ENCODE results near the gene VCX3B. TPM values are rescaled to one million over a fixed set of nuclear protein-coding genes. Genes with fewer than 3 reads are reported as not detected.

Gene VCX3B
- total and polyA plus RNA-seq, 2 of the 8 experiments (the other 6 are each of a cell fraction or from before 2014, with no cell fraction given) = not detected

GRCh38 chrX:8424912-8425311 is 39.7 kb upstream of the VCX3B start:
- POLR2A ChIA-PET (ENCODE audit: partially characterized antibody) = no interaction called here
- Histone ChIP-seq H3K9ac (replicated peaks in 1 of 4; ENCODE audit: extremely low read depth in 1 of 4, low read depth in 3 of 4, low read length in 3 of 4) (no peak overlapping the region), H3K18ac (ENCODE audit: extremely low read depth, low read length) (no peak overlapping the region), H3K4me3 (ENCODE audit: extremely low read depth in 1 of 4, insufficient read depth in 2 of 4, low read depth in 3 of 4, low read length in 4 of 4) (no peak overlapping the region), H3K4ac (replicated peaks; ENCODE audit: insufficient read length, low read depth, low read length) (no peak overlapping the region), H3K4me2 (ENCODE audit: insufficient read depth in 1 of 2, low read depth in 2 of 2, low read length in 2 of 2) (no peak overlapping the region), H2BK120ac (replicated peaks; ENCODE audit: low read depth, low read length) (no peak overlapping the region), H4K20me1 (replicated peaks in 1 of 2; ENCODE audit: control insufficient read depth in 1 of 2, insufficient read depth in 2 of 2, low read length in 2 of 2) (no peaks in the 10 kb centered on the region), H2BK15ac (ENCODE audit: low read length) (no peak overlapping the region), H3K23ac (ENCODE audit: insufficient read length) (no peak overlapping the region), H3K36me3 (ENCODE audit: control insufficient read depth in 2 of 4, insufficient read depth in 4 of 4, low read length in 3 of 4) (no peaks in the 10 kb centered on the region), H3K79me1 (ENCODE audit: low read depth, low read length) (no peaks in the 10 kb centered on the region), H2AK5ac (ENCODE audit: low read depth, low read length) (no peak overlapping the region), H3K27ac (ENCODE audit: low read depth, low read length) (no peak overlapping the region), H3K27me3 (replicated peaks in 1 of 4; ENCODE audit: control insufficient read depth in 3 of 4, extremely low read depth in 1 of 4, insufficient read depth in 3 of 4, low read length in 3 of 4) (no peaks in the 10 kb centered on the region), H4K8ac (ENCODE audit: extremely low read depth, insufficient read depth, low read length) (no peak overlapping the region), H4K5ac (ENCODE audit: insufficient read length, low read depth, low read length) (no peak overlapping the region), H2BK12ac (ENCODE audit: low read depth, low read length) (no peak overlapping the region), H3K14ac (ENCODE audit: insufficient read length) (no peak overlapping the region), H2AFZ (ENCODE audit: low read length) (no peak overlapping the region), H2BK5ac (ENCODE audit: low read depth, low read length) (no peak overlapping the region), H2BK20ac (ENCODE audit: low read length) (no peak overlapping the region), H3K23me2 (ENCODE audit: low read depth, low read length) (no peaks in the 10 kb centered on the region), H3K56ac (replicated peaks; ENCODE audit: insufficient read length, low read depth, low read length) (no peak overlapping the region), H3K9me3 (ENCODE audit: insufficient read depth in 2 of 2, low read depth in 1 of 2, low read length in 1 of 2) (no peaks in the 10 kb centered on the region), H3K4me1 (replicated peaks in 1 of 4; ENCODE audit: control insufficient read depth in 3 of 4, insufficient read depth in 4 of 4, low read length in 3 of 4) (no peaks in the 10 kb centered on the region), H3K79me2 (ENCODE audit: control insufficient read depth in 1 of 2, insufficient read depth in 2 of 2, low read length in 2 of 2) (no peaks in the 10 kb centered on the region), H4K91ac (replicated peaks; ENCODE audit: insufficient read length, low read length) (no peak overlapping the region)
- 100% methylated on average over 1 of the region's 1 CpG; no CpG with 5 or more reads in 1 of the 2 experiments for WGBS, 2 experiments (ENCODE audit: extremely low coverage in 1 of 2, insufficient coverage in 1 of 2, insufficient read length in 1 of 2, insufficient replicate concordance in 2 of 2, low coverage in 1 of 2, low lambda C conversion rate in 2 of 2, missing lambda C conversion rate in 1 of 2)
- FAIRE-seq (no peak), DNase-seq (ENCODE audit: low read depth in 1 of 2, low spot score in 2 of 2) (no peak)
- CTCF ChIA-PET (ENCODE audit: partially characterized antibody) = no interaction called here
- no peak for TF ChIP-seq POU5F1 (IDR thresholded peaks at IDR 0.05; ENCODE audit: low read depth, low read length)
- no peak for TF ChIP-seq CREB1 (IDR thresholded peaks at IDR 0.05)
- TF ChIP-seq TEAD4 (IDR thresholded peaks at IDR 0.05; ENCODE audit: low read depth, low read length) = no peak
